BJ (cell line): ENCODE measurements around the gene MSH3. TPM values are rescaled to one million over a fixed set of nuclear protein-coding genes. Genes with fewer than 3 reads are reported as not detected.

Experiments
- CTCF ChIA-PET: fragments of 350-600 bp; formaldehyde crosslinking; extraction: SDS; loops from one replicate; lab custom pipeline; 2021; ENCODE audit warnings: antibody characterized with exemption, inconsistent platforms; lab: Yijun Ruan, JAX
- POLR2A ChIA-PET: fragments of 300-600 bp; sonication (Branson Sonifier 250); formaldehyde crosslinking; extraction: SDS; loops from one replicate; lab custom pipeline; 2021; ENCODE audit warnings: antibody characterized with exemption; lab: Charles Lee
- DNase-seq: peaks from one replicate; pipeline ENCODE4 v3.0.0-alpha.2; 2011; ENCODE audit warnings: low read depth
- H3K27me3 ChIP-seq: 2 replicates; pipeline ENCODE4 v1.6.0; 2011; ENCODE audit warnings: low read length; ENCODE audit not compliant: control insufficient read depth, insufficient read depth
- H3K36me3 ChIP-seq: 2 replicates; pipeline ENCODE4 v1.5.1; 2011; ENCODE audit warnings: low read length; ENCODE audit not compliant: control insufficient read depth, insufficient read depth
- H3K4me3 ChIP-seq: 2 replicates; pipeline ENCODE4 v1.5.1; 2011; ENCODE audit warnings: low read depth, mild to moderate bottlenecking, control low read depth, low read length
- polyA minus RNA-seq: library from RNA; depleted of rRNA, polyadenylated mRNA; stranded (reverse); fragments of >200 nt; gene quantifications from 2 replicates; pipeline ENCODE4 v1.2.3, GENCODE V29; 2011; rRNA and poly(A)+ RNA removed
- polyA plus RNA-seq: library from polyadenylated mRNA; depleted of rRNA; stranded (reverse); fragments of >200 nt; gene quantifications from 2 replicates; pipeline ENCODE4 v1.2.3, GENCODE V29; 2011; rRNA removed
- TF ChIP-seq, protein P1 (sequence below): IDR thresholded peaks from 2 replicates; pipeline ENCODE4 v1.5.1; 2011; ENCODE audit warnings: low read depth, mild to moderate bottlenecking, control low read depth, inconsistent platforms, low read length, moderate library complexity; ENCODE audit not compliant: insufficient read depth

Gene MSH3
- polyA plus RNA-seq, result 4.0 and 6.5 TPM in 2 replicates
- 4.6 and 5.0 TPM in 2 replicates for polyA minus RNA-seq

DNA sequence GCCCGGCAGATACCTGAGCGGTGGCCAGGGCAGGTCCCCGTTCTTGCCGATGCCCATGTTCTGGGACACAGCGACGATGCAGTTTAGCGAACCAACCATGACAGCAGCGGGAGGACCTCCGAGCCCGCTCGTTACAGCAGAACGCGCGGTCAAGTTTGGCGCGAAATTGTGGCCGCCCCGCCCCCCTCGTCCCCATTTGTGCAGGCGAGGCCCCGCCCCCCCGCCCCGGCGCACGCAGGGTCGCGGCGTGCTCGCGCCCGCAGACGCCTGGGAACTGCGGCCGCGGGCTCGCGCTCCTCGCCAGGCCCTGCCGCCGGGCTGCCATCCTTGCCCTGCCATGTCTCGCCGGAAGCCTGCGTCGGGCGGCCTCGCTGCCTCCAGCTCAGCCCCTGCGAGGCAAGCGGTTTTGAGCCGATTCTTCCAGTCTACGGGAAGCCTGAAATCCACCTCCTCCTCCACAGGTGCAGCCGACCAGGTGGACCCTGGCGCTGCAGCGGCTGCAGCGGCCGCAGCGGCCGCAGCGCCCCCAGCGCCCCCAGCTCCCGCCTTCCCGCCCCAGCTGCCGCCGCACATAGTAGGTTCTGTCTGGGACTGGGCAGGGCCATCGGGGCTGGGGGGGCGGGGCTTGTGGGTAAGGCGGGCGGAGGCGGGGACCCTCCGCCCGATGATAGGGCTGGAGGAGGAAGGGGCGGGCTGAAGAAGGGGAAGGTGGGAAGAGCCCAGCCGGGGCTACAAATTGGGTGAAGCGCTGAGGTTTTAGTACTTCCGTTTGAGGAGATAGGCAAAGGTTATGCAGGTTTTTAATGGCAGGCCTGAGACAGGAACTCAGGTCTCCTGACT lies at the start of gene MSH3, which contains the start of gene DHFR:
Gene MSH3, plus strand, starts transcription at position 262 of the 840 bp plus-strand sequence. Its CDS starts 76 bp downstream, at position 338.
Gene DHFR, minus strand, starts transcription at position 593 of the 840 bp plus-strand sequence. Its CDS starts 494 bp downstream, at position 99.
- Histone ChIP-seq H3K27me3 (no peaks in the 10 kb centered on the region), H3K36me3 (peaks cover 2% of the 10 kb centered on the region; the same call in 1 of the 2 replicates), H3K4me3 (peak within 1 kb of the TSS; percentile 73)
- ChIA-PET POLR2A (no interaction called here), CTCF (interaction anchor here (0.6 kb wide), 1 partner anchor 92 kb away, joined by 3 read pairs; no protein-coding TSS in a partner anchor)
- peak; percentile 52 for DNase-seq
- TF ChIP-seq, protein P1, sequence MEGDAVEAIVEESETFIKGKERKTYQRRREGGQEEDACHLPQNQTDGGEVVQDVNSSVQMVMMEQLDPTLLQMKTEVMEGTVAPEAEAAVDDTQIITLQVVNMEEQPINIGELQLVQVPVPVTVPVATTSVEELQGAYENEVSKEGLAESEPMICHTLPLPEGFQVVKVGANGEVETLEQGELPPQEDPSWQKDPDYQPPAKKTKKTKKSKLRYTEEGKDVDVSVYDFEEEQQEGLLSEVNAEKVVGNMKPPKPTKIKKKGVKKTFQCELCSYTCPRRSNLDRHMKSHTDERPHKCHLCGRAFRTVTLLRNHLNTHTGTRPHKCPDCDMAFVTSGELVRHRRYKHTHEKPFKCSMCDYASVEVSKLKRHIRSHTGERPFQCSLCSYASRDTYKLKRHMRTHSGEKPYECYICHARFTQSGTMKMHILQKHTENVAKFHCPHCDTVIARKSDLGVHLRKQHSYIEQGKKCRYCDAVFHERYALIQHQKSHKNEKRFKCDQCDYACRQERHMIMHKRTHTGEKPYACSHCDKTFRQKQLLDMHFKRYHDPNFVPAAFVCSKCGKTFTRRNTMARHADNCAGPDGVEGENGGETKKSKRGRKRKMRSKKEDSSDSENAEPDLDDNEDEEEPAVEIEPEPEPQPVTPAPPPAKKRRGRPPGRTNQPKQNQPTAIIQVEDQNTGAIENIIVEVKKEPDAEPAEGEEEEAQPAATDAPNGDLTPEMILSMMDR, result peak; percentile 5; the same call in 1 of the 2 replicates

DNA sequence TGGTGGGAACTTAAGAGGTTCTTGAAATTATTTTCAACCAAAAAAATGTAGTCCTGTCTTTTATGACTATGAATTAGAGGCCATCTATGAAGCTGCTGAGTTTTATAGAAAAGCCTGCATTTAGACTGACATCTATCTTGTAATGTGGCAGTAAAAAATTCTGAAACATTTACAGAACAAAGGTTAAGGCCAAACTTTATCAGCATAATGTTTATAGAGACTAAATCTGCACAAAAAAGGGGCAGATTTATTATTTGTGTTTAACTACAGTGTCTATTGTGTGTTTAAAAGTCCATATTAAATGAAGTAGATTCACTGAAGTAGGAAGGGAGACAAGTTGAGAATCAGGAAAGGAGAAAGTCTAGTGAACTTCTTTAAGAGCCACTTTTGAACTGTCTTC lies 47.1 kb upstream of the MSH3 start:
- CTCF ChIA-PET, result interaction anchor here (1.1 kb wide), 1 partner anchor 17 kb away, joined by 3 read pairs; no protein-coding TSS in a partner anchor
- POLR2A ChIA-PET, result interaction anchor here (0.7 kb wide), 1 partner anchor 44 kb away, joined by 9 read pairs; no protein-coding TSS in a partner anchor
- Histone ChIP-seq H3K36me3 (no peaks in the 10 kb centered on the region), H3K4me3 (no peak overlapping the region), H3K27me3 (no peaks in the 10 kb centered on the region)
- TF ChIP-seq, protein P1, result no peak
- no peak for DNase-seq

DNA sequence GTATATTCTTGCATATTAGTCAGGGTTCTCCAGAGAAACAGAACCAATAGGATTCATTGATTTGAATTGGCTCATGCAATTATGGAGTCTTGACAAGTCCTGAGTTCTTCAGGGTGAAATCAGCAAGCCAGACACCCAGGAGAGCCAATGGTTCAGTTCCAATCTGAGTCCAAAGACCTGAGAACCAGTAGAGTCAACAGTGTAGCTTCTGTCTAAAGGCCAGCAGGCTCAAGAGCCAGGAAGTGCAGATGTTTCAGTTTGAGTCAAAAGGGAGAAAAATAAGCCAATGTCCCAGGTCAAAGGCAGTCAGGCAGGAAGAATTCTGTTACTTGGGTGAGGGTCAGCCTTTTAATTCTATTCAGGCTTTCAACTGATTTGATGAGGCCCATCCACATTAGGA lies 46.6 kb upstream of the MSH3 start:
- H3K36me3 ChIP-seq, result no peaks in the 10 kb centered on the region
- TF ChIP-seq, protein P1, result no peak
- no peaks in the 10 kb centered on the region for H3K27me3 ChIP-seq
- DNase-seq, result no peak
- ChIA-PET POLR2A (no interaction called here), CTCF (interaction anchor here (1.1 kb wide), 1 partner anchor 16 kb away, joined by 3 read pairs; no protein-coding TSS in a partner anchor)
- no peak overlapping the region for H3K4me3 ChIP-seq

DNA sequence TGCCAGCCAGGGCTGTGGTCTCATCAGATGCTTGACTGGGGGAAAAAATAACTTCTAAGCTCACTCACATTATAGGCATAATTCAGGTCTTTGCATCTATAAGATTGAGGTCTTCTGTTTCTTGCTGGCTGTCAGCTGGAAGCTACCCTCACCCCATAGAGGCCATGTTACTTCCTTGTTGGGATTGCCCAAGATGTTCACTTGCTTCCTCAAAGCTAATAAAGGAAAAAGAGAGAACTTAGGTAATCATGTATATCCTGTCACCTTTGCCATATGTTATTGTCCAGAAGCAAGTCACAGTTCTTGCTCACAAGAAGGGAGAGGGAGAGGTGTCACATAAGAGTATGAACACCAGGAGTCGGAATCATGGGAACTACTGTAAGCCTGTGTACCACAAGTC lies 45.7 kb upstream of the MSH3 start:
- no peak overlapping the region for H3K4me3 ChIP-seq
- no peaks in the 10 kb centered on the region for H3K27me3 ChIP-seq
- DNase-seq, result no peak
- POLR2A ChIA-PET, result no interaction called here
- CTCF ChIA-PET, result interaction anchor here (0.6 kb wide), 1 partner anchor 19 kb away, joined by 3 read pairs; no protein-coding TSS in a partner anchor
- no peaks in the 10 kb centered on the region for H3K36me3 ChIP-seq
- TF ChIP-seq, protein P1, result no peak

DNA sequence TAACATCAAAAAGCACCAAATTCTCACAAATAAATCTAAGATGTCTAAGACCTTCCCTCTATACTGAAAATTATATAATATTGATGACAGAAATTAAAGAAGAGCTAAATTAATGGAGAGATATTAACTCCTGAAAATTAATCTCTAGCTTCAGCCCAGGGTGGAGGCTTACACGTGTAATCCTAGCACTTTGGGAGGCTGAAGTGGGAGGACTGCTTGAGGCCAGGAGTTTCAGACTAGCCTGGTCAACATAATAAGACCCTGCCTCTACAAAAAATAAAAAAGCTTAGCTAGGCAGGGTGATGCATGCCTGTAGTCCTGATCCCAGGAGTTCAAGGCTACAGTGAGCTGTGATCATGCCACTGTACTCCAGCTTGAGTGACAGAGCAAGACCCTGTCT lies 44.8 kb upstream of the MSH3 start:
- DNase-seq, result no peak

More for the DNA sequence above, 44.8 kb upstream of the MSH3 start:
- ChIA-PET POLR2A (no interaction called here), CTCF (no interaction called here)
- no peaks in the 10 kb centered on the region for H3K36me3 ChIP-seq
- no peaks in the 10 kb centered on the region for H3K27me3 ChIP-seq
- TF ChIP-seq, protein P1, result no peak
- H3K4me3 ChIP-seq, result no peak overlapping the region
